ENCODE measurements around the gene CRIM1.

DNA sequence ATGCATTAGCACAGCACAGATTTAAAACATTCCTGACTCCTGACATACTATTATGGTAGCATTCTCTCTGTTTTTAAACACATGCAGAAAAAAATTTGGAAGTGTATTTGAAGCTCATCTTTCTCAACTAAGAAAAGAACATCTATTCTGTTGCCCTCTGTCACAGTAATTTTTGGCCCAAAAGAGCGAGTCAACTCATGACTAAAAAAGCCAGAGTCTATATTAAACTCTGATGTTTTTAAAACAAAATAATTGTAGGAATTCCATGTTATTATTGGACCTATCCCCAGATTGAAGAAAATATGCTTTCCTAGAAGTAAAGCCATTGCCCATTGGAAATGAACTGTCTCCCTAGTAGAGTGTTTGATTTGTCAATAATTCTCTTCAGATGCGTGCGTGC, 96.7 kb downstream of the CRIM1 start:
- TF ChIP-seq, protein P1, sequence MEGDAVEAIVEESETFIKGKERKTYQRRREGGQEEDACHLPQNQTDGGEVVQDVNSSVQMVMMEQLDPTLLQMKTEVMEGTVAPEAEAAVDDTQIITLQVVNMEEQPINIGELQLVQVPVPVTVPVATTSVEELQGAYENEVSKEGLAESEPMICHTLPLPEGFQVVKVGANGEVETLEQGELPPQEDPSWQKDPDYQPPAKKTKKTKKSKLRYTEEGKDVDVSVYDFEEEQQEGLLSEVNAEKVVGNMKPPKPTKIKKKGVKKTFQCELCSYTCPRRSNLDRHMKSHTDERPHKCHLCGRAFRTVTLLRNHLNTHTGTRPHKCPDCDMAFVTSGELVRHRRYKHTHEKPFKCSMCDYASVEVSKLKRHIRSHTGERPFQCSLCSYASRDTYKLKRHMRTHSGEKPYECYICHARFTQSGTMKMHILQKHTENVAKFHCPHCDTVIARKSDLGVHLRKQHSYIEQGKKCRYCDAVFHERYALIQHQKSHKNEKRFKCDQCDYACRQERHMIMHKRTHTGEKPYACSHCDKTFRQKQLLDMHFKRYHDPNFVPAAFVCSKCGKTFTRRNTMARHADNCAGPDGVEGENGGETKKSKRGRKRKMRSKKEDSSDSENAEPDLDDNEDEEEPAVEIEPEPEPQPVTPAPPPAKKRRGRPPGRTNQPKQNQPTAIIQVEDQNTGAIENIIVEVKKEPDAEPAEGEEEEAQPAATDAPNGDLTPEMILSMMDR (conservative IDR thresholded peaks at IDR 0.05; ENCODE audit: low read depth, low read length) = no peak
- no peak for TF ChIP-seq EZH2 (IDR thresholded peaks at IDR 0.05; ENCODE audit: borderline replicate concordance, low read depth, low read length, poor library complexity, severe bottlenecking)

All from A673 (cell line).